Ammon's horn (tissue), 1 donor: ENCODE results near the gene TSHZ1.
"Not testable (repeated sequence)": the region's sequence is repeated elsewhere in the genome, so short reads cannot be mapped to it uniquely, and the experiment has no call there.

Experiments
- DNase-seq: peaks from one replicate; pipeline ENCODE4 v3.0.0-alpha.2; 2016; ENCODE audit warnings: low spot score

TSHZ1 gene

GRCh38 chr18:75183973-75184493 is 26.6 kb upstream of the TSHZ1 start:
- no peak for DNase-seq

GRCh38 chr18:75185460-75185859 is 25.1 kb upstream of the TSHZ1 start:
- no peak for DNase-seq

GRCh38 chr18:75187702-75188101 is 22.9 kb upstream of the TSHZ1 start:
- DNase-seq: not testable (repeated sequence)

GRCh38 chr18:75189696-75190095 is 20.9 kb upstream of the TSHZ1 start:
- no peak for DNase-seq

- no peak for DNase-seq
These were observed 17.7 kb upstream of the TSHZ1 start for GRCh38 chr18:75192899-75193298.

GRCh38 chr18:75198036-75198435 is 12.6 kb upstream of the TSHZ1 start:
- DNase-seq: no peak

GRCh38 chr18:75199327-75199726 is 11.3 kb upstream of the TSHZ1 start:
- DNase-seq: no peak

GRCh38 chr18:75200071-75200470 is 10.5 kb upstream of the TSHZ1 start:
- no peak for DNase-seq

- DNase-seq: no peak
These were observed 9.9 kb upstream of the TSHZ1 start for GRCh38 chr18:75200605-75201280.

- no peak for DNase-seq
These were observed 9.0 kb upstream of the TSHZ1 start for GRCh38 chr18:75201282-75202270.

GRCh38 chr18:75202696-75203365 is 7.8 kb upstream of the TSHZ1 start:
- no peak for DNase-seq

GRCh38 chr18:75203416-75204268 is 7.0 kb upstream of the TSHZ1 start:
- peak; percentile 55 for DNase-seq

- no peak for DNase-seq
These were observed 6.3 kb upstream of the TSHZ1 start for GRCh38 chr18:75204269-75204731.

- no peak for DNase-seq
These were observed 5.7 kb upstream of the TSHZ1 start for GRCh38 chr18:75204732-75205513.

GRCh38 chr18:75205514-75206132 is 5.0 kb upstream of the TSHZ1 start:
- no peak for DNase-seq

GRCh38 chr18:75206452-75207309 is 3.9 kb upstream of the TSHZ1 start:
- no peak for DNase-seq

GRCh38 chr18:75207310-75208154 is 3.1 kb upstream of the TSHZ1 start:
- no peak for DNase-seq
